ENCODE results near the gene IL1R2.
"Not testable (repeated sequence)": the region's sequence is repeated elsewhere in the genome, so short reads cannot be mapped to it uniquely, and the experiment has no call there.

Gene IL1R2

DNA sequence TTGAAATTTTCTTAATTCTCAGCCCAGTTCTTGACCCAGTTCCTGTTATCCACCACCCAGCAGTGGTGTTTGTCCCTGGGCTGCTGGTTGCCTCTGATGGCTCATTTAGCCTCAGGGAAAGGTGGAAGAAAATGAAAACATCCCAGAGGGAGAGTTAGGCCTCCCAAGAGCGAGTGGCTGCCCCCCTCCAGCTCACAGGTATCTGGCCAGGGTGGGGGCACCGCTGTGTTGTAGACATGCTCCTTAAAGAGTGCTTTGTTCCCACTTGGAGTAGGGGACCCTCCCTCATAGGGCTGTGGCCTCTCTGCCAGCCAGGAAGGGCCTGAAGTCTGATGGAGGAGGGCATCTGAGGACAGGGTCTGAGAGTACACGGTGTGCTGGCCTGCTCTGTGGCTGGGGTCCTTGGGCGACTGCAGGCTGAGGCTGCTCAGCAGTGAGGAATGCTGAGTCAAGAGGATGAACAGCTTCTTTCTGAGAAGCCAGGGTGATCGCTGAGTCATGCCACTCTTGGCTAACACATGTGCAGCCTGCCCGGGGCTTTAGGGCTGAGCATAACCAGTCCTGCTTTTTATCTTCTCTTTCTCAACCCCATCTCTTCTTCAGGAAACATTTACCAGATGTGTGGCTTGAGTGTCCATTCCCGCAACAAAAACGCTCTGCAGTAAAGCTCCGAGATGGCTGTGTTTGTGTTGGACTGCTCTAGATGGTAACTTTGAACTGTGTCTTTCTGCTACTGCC is 72.3 kb downstream of the IL1R2 start:
- peak; percentile 55 for DNase-seq

DNA sequence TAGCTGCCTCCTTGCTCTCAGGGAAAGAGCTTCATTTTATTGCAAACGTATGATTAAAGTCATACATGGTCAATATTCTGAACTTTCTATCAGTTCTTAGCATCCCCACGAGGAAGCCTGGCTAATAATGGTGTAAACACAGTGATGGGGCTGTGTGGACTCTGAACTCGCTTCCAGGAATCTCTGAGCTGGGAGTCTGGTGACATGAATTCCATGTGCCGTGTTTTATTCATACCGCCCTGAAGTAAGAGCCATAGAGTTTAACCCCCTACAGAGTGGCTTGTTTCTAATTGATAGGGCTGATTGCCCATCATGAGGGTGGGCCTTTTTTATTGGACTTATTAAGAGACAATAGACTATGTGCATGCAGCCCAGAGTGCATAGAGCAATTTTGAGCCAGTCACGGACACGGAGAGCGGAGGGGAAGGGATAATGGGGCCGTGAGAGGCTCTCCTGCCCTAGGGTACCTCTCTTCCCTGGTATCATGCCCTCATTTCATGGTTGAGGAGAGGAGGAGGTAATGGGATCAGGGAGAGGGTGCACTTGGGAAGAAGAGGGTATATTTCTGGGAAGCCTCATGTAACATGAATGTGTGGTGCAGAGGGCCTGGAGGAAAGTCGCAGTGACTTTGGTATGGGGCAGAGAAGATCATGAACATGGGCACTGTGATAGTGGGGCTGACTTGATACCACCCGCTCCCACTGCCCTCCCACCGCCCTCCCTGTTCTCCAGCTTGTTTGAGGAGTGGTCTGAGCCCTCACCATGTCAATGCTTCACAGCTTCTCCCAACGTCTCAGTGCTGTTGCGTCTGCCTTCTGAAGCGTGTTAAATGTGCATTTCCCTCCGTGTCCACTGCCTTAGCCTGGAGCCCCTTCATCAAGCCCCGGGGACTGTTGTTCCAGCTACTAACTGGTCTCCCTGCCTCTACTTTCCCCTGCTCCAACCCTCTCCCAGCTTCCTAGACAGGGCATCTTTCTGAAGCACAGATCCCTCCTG is 73.2 kb downstream of the IL1R2 start:
- no peak for DNase-seq

DNA sequence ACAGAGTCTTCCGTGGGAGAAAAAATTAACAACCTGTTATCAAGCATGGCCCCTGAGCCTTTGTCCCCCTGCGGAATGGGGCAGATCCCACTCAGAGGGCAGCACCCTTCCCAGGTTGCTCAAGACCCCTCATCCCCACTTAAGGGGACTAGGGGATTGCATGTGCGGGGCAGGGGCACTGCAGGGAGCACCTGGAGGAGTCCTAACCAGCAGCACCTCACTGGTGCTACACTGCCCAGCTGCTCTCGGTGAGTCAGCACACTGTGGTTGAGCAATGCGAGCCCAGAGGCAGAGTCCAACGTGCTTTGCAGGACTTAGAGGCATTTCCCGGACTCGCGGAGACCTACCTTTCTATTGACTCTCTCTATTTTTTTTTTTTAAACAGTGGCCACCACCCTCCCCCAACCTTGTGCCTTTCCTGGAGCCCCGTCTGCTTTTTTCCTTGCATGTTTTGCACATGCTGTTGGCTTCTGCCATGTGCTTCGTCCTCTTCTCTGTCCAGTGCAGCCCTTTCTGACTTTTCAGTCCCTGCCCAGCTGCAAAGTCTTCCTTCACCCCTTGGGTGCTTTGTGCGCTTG is 74.0 kb downstream of the IL1R2 start:
- DNase-seq, result no peak

DNA sequence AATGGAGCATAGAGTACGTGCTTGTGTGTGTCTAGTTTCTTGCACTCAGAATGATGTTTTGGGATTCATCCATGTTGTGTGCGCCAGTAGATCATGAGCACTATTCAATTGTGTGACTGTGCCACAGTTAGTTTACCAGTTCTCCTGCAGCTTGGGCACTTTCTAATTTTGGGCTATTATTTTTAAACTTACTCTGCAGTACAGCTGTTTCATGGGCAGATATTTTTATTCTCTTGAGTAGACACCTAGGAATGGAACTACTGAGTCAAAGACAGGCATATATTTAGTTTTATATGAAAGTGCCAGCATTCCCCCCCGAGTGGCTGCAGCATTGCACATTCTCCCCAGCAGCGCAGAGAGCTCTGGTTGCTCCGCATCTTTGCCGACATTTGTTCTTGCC is 74.8 kb downstream of the IL1R2 start:
- DNase-seq, result no peak

DNA sequence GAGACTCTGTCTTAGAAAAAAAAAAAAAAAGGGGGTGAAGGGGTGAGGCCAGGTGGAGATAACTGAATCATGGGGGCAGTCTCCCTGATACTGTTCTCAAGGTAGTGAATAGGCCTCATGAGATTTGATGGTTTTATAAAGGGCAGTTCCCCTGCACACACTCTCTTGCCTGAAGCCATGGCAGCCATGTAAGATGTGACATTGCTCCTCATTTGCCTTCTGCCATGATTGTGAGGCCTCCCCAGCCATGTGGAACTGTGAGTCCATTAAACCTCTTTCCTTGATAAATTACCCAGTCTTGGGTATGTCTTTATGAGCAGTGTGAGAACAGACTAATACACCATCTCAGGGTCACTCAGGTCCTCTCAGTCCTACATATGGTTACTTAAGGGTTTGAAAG is 76.4 kb downstream of the IL1R2 start:
- DNase-seq, result not testable (repeated sequence)

DNA sequence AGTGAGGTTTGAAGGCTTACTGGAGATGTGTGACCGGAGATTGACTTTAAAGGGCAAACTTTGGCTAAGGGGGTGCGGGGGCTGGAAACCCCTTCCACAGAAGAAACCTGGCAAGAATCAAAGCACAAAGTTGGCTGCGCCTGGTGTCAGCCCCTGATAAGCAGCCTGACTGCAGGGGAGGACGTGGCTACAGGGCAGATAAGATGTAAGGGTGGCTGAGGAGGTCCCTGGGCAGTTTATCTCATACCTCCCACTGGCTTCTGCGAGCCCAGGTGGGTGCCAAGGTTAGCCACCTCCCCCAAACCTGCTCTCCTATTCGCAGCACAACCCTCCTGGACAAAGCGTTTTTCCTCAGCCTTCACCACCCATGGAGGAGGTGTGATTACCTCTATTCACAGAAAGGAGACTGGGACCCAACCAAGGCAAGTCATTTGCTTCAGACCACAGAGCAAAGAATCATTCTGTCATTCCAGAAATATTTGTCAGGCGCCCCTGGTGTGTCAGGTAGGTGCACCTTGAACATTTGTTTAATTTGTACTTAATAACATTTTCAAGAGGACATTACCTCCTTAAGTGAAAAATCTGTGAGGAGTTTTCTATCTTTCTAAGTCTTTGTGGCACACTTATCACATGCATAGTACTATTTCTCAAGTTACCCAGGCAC is 77.7 kb downstream of the IL1R2 start:
- no peak for DNase-seq

DNA sequence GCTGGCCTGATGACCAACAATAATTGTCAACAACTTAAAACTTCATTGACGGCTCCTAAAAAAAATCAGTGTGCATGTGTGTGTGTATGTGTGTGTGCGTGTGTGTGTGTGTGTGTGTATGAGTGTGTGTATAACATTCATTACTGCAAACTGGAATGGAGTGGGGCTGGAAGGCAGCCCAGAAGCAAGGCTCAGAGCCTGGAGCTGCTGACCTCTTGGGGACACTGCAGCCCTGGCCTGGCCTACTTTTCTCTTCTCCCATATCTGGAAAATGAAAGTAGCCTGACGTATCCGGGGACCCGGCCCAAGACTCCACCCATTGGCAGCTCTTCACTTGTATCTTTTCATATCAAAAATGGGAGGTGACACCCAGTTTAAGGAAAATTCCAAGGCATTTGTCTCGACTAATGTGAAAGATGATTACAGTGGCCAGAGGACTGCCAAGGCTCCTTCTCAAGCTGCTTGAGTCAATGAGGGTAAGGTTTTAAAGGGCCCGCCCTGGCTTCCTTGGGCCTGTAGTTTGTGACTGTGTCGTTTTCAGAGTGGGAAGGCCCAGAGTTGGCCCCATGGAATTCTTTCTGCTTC is 78.4 kb downstream of the IL1R2 start:
- no peak for DNase-seq

DNA sequence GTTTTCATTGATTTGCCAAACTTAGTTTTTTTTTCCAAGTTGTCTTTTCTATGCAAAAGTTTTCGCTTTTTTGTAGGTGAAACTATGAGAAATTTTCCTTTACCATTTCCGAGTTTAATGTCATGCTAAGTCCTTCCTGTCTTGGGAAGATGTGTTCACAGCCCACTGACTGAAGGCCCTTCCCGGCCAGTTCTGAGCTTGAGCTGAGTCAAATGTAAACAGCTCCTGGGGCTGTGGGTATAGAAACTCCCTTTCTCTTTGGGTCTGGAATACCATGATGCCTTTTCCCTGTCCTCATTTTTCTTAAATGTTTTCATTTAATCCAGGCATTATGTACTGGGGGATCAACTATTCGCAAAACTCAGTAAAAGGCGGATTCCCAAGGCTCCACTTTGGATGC is 81.0 kb downstream of the IL1R2 start:
- no peak for DNase-seq

DNA sequence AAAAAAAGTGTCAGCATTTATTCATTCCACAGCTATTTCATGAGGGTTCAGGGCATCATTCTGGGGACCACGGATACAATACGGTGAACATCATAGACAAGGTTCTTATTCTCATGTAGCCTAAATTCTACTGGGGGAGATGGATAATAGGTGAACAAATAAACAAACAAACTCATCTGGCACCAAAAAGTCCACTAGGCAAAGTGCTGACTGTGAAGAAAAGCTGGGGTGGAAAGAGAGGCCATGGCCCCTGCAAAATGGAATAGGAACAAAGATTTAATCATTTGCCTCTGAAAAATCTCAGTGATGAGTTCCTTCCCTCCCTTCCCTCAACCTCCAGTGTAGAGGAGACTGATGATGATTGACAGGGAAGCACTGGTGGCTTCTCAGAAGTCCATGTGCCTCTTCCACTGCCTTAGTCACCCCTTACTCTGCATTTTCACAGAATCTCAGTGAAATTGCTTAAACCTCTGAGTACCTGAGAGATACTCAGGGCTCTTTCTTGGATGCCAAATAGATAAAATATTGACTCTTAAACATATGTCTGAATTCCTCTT is 81.5 kb downstream of the IL1R2 start:
- DNase-seq, result no peak

DNA sequence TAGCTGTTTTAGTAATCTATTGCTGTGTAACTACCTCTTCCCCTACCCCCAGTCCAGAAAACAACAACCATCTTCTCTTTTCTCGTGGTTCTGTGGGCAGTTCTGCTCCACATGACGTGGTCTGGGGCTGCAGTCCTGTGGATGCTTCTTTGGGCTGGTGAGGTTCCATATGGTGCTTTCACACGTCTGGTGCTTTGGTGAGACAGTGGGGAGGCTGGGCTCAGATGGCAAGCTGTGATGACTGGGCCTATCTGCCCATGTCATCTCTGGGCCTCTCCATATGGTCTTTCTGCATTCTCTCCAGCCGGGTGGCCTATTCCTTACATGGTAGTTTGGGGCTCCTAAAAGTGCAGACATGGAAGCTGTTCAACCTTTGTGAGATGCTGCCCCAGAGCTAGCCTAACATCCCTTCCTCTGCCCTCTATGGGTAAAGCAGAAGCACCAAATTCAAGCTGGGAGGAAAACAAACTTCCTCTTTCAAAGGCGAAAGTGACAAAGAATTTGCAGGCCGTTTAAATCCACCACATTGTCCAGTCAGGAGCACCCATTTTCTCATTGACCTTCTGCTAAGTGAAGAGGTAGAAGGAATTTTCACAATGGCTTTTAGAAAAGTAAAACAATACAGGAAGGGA is 82.5 kb downstream of the IL1R2 start:
- no peak for DNase-seq

DNA sequence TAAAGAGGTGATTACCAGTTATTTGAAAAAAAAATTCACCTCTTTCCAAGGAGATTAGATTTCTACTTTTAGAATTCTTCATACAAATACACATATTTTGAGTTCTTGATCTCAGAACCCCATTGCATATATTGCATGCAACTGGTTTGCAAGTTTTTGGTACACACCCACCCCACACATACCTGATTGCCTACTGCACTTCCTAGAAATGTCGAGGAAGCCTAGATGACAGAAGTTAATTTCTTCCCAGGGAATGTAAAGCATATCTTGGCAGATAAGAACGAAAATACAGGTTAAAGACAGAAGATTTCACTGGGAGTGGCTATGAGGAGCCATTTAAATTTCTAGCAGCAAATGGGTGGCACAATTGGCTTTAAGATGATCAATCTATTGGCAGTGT is 83.7 kb downstream of the IL1R2 start:
- no peak for DNase-seq

DNA sequence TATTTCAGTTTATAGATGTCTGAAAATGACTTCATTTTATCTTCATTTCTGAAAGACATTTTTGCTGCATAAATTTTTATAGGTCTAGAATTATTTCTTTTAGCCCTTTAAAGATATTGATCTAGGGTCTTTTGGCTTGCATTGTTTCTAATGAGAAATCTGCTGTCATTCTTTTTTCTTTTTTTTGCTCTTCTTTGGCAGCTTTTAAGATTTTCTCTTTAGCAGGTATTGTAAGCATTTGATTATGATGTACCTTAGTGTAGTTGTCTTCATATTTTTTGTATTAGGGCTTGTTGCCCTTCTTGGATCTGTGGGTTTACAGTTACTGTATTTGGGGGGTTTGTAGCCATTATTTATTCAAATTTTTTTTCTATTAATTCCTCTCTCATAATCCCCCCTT is 84.8 kb downstream of the IL1R2 start:
- DNase-seq, result no peak
